GM18873 (cell line): ENCODE measurements around the gene SERPIND1.
"Not testable (repeated sequence)": the region's sequence is repeated elsewhere in the genome, so short reads cannot be mapped to it uniquely, and the experiment has no call there.

Source experiments
- ATAC-seq: cut with Tn5 transposase; IDR thresholded peaks from one replicate; pipeline ENCODE4 v1.9.1; 2021; ENCODE audit warnings: mild to moderate bottlenecking, moderate library complexity, moderate number of reproducible peaks; ENCODE audit not compliant: unreplicated experiment, low FRiP score

The SERPIND1 gene

GRCh38 chr22:20773793-20774212 is at the start of gene SERPIND1:
SERPIND1 (plus strand) TSS chr22:20774113; CDS start chr22:20779313, 5,200 bp downstream.
- no peak for ATAC-seq

DNA sequence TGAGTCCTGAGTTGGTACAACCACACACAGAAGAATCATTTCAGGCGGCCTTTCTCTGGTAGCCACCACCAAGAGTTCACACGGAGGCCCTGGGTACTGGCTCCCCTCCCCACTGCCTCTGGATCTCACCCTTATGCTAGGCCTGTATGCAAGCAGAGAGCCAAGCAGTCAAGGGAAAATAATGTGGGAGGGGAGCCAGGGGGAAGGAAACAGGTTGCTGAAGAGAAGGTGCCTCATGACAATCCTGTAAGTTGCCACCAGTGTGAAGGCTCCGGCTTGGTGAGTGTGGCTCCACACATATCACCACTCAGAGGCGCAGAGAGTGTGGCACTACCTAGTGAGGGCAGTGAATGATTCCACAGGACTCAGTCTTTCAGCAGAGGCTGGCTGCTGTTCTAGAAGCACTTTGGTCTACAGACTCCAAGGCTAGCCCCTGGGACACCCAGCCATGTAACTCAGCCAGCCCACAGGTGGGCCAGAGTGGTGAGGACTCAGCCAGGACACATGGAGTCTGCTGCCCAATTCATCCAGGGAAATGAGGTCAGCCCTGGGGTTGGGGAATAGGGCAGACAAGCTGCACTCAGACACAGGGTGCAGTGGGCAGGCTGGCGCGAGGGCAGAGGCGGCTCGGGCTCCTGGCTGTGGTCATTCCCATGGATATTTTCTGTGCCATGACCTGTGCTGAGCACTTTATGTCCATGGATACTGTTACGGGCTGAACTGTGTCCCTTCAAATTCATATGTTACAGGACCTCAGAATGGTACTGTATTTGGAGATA is 49.0 kb upstream of the SERPIND1 start:
- no peak for ATAC-seq

GRCh38 chr22:20725987-20726558 is 47.8 kb upstream of the SERPIND1 start:
- no peak for ATAC-seq

DNA sequence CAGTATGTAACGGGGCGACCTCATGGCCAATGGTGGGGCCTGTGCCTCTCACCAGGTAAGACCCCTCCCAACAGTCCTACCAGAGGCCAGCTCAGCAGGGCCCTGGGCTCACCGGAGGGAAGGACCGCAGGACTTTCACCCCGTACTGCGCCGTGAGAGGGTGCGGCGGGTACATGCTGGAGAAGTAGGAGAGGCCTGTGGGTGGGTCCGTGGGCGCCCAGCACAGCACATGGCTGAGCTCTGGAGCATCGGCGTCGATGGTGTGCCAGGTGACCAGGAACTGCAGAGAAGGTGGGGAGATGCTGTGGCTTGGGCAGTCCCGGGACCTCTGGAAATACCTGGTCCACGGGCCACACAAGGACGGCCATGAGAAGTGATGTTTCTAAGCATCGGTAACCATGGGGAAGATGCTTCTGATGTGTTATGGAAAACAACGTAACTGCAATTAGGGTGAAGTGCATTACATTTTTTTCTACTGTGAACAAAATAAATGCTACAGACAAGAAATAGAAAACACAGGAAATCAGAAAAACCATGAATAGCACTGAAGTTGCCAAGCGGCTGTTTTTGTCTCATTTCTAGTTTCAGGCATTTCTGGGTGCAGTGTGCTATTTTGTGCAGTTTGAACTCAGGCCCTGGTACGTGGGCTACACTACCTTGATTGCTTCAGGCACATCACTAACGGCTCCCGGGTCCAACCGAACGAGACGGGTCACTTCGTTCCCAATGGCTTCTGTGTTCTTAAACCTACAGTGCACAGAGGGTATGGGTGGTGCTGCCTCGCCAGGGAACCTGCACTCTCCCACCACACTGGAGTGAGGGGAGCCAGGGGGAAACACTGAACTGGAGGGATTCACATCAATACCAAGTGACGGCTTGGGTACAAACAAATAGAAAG is 46.5 kb upstream of the SERPIND1 start:
- ATAC-seq: no peak

- no peak for ATAC-seq
Observed at GRCh38 chr22:20728523-20729190, 45.3 kb upstream of the SERPIND1 start.

GRCh38 chr22:20729194-20729593 is 44.7 kb upstream of the SERPIND1 start:
- no peak for ATAC-seq

DNA sequence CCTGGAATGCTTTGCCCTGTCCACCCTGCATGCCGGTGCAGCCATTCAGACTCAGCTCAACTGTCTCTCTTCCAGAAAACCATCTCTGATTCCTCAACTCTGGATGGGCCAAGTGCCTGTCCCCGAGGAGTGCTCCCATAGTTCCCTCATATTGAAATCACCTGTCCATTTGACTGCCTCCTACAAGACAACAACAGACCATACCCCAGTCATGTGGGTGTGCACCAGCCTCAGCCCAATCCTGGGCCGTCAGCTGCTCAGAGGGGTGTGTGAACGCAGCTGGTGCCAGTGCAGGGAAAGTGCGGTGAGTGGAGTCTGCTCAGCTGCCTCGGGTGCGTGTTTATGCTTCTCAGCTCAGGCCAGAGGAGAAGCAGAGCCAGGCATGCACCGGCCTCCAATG is 41.5 kb upstream of the SERPIND1 start:
- ATAC-seq: not testable (repeated sequence)

DNA sequence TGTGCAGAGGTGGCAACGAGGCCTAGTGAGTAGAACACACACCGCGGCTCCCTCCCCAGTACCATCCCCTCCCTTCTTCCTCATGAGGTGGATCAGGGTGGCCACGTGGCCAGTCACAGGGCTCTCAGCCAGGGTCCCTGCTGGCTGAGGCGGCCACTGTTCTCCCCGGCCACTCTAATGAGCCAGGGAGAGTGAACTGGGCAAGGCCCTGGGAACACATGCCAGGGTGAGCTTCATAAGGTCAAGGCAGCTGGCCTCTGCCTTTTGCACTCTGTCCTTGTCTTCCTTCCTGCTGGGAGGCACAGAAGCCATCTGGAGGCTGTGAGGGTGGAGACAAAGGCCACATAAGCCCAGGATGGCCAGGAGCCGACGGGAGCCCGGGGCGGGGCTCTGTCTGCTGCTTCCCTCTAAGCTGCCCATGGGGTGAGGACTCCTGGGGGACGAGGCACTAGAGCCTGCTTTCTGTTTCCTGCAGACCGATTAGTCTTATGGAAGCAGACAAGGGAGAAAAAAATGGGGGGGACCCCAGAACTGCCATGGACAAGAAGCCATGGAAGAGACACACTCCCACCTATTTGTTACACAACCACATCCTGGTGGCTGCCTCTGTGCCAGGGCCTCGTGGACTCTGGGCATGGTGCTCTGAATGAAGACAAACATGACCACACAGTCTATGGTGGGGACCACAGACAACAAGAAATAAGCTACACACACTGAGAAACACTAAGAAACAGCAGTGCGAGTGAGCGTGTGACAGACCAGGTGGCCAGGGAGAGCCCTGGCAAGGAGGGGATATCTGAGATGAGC is 38.4 kb upstream of the SERPIND1 start:
- ATAC-seq: not testable (repeated sequence)

DNA sequence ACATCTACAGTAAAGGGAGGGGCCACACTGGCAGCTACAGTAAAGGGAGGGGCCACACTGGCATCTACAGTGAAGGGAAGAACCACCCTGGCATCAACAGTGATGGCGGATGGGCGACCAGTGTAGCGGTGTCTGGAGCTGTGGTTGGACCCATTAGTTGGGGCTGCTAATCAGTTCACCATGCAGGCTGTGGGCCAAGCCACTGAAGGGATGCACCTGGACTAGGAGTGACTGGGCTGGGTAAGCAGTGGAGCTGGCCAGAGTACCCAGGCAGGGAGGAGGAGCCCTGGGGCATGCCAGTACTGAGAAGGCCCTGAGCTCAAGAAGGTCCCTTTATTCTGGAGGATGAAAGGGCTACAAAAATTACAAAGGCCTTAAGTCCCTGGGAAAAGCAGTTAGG is 37.0 kb upstream of the SERPIND1 start:
- not testable (repeated sequence) for ATAC-seq

DNA sequence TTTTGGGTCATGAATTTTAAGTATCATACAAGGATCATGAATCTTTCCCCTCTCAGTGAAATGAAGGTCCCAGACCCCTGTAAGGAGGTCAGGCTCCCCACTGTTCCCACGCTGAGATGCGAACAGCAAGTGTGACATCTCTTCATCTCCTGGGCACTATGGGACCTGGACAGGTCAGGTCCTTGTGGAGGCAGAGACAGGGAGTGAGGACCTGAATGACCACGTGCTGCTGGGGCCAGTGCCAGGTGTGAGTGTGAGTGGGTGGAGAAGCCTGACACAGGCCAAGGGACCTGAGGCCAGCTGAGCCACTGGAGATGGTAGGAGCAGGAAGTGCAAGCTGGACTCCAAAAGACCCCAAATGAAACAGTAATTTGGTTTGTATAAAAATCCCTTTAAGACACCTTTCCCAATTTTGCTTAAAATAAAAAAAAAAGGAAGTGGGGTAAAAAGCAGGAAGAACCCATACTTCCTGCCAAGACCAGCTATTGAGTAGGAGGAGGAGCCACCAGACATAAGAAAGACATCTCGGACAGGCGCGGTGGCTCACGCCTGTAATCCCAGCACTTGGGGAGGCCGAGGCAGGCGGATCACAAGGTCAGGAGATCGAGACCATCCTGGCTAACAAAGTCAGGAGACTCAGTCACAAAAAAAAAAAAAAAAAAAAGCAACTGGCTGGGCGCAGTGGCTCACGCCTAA is 35.4 kb upstream of the SERPIND1 start:
- ATAC-seq: no peak

DNA sequence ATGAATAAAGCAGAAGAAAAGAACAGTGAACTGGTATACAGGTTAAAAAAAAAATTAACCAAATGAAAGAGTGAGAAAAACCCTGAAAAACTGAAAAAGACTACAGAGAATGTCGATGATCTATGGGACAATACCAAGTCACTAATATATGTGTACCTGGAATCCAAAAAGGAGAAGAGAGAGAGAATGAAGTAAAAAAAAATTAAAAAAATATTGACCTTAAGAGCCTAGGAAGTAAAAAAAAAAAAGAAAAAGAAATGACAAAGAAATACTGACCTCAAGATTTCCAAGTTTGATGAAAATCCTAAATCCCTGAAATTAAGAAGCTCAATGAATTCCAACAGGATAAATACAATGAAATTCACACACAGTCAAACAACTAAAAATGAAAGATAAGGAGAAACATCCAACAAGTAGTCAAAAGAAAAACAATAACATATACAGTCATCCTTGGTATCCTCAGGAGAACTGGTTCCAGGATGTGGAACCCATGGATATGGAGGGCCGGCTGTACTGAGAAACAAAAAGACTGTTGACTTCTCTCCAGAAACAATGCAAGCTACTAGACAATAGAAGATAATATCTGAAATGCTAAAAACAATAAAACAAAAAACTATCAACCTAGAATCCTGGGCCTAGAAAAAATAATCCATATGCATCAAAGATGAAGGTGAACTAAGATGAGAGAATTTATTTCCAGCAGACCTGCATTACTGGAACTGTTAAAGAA is 33.5 kb upstream of the SERPIND1 start:
- ATAC-seq: no peak

GRCh38 chr22:20741008-20741633 is 32.8 kb upstream of the SERPIND1 start:
- ATAC-seq: no peak

DNA sequence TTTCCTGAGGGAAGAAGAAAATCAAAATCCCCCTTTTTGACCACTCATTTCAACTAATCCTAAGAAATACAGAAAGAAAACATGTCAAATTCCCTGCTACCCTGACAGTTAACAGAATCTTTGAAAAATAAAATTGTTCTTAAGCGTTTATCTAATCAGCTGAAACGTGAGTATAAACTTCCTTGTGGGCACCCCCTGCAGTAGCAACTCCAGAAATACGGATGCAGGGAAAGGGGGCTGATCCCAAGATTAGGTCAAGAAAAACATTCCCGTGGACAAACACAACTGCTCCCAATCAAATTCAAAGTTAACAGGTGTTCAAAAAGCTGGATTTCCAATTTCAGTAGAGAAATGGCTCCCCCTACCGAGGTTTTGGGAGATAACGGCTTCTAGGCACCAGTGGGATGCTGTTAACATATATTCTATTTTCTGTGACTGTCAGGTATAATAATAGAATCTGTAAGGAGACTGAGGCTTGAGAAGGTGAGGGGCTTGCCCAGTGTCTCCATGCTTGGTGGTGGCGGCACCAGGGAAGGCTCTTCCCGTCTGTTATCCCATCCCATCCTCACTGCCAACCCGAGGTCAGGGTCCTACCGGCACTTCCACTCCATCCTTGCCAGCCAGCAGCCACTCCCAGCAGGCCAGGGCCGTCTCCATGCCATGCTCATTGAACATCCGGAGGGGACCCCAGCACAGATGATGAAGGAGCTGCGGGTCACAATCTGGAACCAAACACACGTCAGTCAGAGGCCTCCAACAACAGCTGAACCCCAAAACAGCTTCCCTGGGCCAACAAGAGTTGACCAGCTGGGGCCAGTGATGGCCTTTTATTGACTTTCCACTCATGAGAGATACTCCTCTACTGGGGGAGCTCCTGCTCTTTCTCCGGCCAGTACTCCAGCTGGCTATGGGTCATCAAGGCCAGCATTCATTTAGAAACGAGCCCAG is 32.0 kb upstream of the SERPIND1 start:
- ATAC-seq: no peak

- ATAC-seq: no peak
Observed at GRCh38 chr22:20742764-20743163, 31.1 kb upstream of the SERPIND1 start.

- no peak for ATAC-seq
Observed at GRCh38 chr22:20744456-20744855, 29.5 kb upstream of the SERPIND1 start.

- ATAC-seq: no peak
Observed at GRCh38 chr22:20745119-20745518, 28.8 kb upstream of the SERPIND1 start.
